WTC11 (cell line): ENCODE data around the gene COQ2. TPM values are rescaled to one million over a fixed set of nuclear protein-coding genes. Genes with fewer than 3 reads are reported as not detected.
A peak's percentile ranks its signal among the peaks of the same experiment; 100 is the strongest.
"Not testable (repeated sequence)": the region's sequence is repeated elsewhere in the genome, so short reads cannot be mapped to it uniquely, and the experiment has no call there.

Experiments
- ATAC-seq: fragments of 200-7000 bp; cut with Tn5 transposase; 2 replicates; pipeline ENCODE4 v1.10.0; 2021; ENCODE audit warnings: mild to moderate bottlenecking, moderate library complexity
- CTCF ChIA-PET: fragments of 300-600 bp; sonication (Branson Sonifier 250); formaldehyde crosslinking; loops from one replicate; lab custom pipeline; 2021; ENCODE audit warnings: antibody characterized with exemption; lab: Charles Lee
- POLR2A ChIA-PET: fragments of 350-600 bp; sonication (Branson Sonifier 250); formaldehyde crosslinking; loops from one replicate; lab custom pipeline; 2021; ENCODE audit warnings: antibody characterized with exemption; lab: Charles Lee
- DNase-seq: peaks from one replicate; pipeline ENCODE4 v3.0.0; 2021; ENCODE audit warnings: low spot score
- H3K27ac Mint-ChIP-seq: 2 replicates; pipeline ENCODE4 v1.8.0; 2021; ENCODE audit warnings: mixed read lengths
- H3K27me3 Mint-ChIP-seq: 2 replicates; pipeline ENCODE4 v1.8.0; 2021; ENCODE audit warnings: low read depth, mild to moderate bottlenecking, moderate library complexity, mixed read lengths
- H3K36me3 Mint-ChIP-seq: 2 replicates; pipeline ENCODE4 v1.8.0; 2021; ENCODE audit warnings: mixed read lengths
- H3K4me1 Mint-ChIP-seq: 2 replicates; pipeline ENCODE4 v1.8.0; 2022; ENCODE audit warnings: mixed read lengths
- H3K4me3 Mint-ChIP-seq: 2 replicates; pipeline ENCODE4 v1.8.0; 2021; ENCODE audit warnings: mild to moderate bottlenecking, moderate library complexity, mixed read lengths
- H3K9me3 Mint-ChIP-seq: 2 replicates; pipeline ENCODE4 v1.8.0; 2021; ENCODE audit warnings: mixed read lengths
- AFF4 ChIP-seq: sonication (generic); formaldehyde crosslinking; IDR thresholded peaks from 2 replicates; pipeline ENCODE4 v1.8.1; 2023; ENCODE audit warnings: mild to moderate bottlenecking, missing genetic modification reagents, borderline replicate concordance
- CTCF ChIP-seq: fragments of 200-600 bp; IDR thresholded peaks from 2 replicates; pipeline ENCODE4 v1.8.0; 2022; ENCODE audit warnings: antibody characterized with exemption
- FOXK1 ChIP-seq: sonication (generic); formaldehyde crosslinking; IDR thresholded peaks from 2 replicates; pipeline ENCODE4 v1.8.0; 2022; ENCODE audit warnings: mild to moderate bottlenecking, moderate library complexity, missing genetic modification reagents
- IRF2 ChIP-seq: sonication (generic); formaldehyde crosslinking; IDR thresholded peaks from 2 replicates; pipeline ENCODE4 v1.8.0; 2022; ENCODE audit warnings: low read depth, missing genetic modification reagents, borderline replicate concordance
- JAZF1 ChIP-seq: fragments of 250-450 bp; sonication (Bioruptor Pico); IDR thresholded peaks from 2 replicates; pipeline ENCODE4 v1.9.0; 2021; ENCODE audit warnings: moderate library complexity, mild to moderate bottlenecking, inconsistent platforms
- NFATC4 ChIP-seq: fragments of 250-450 bp; sonication (Bioruptor Pico); IDR thresholded peaks from 2 replicates; pipeline ENCODE4 v1.9.0; 2021; ENCODE audit warnings: mild to moderate bottlenecking
- SP1 ChIP-seq: sonication (generic); formaldehyde crosslinking; conservative IDR thresholded peaks from 2 replicates; pipeline ENCODE4 v1.8.1; 2022; ENCODE audit warnings: missing genetic modification reagents
- TCF7 ChIP-seq: sonication (generic); formaldehyde crosslinking; IDR thresholded peaks from 2 replicates; pipeline ENCODE4 v1.8.0; 2022; ENCODE audit warnings: mild to moderate bottlenecking, low read depth, missing genetic modification reagents, moderate library complexity
- TP53 ChIP-seq: sonication (generic); formaldehyde crosslinking; IDR thresholded peaks from 2 replicates; pipeline ENCODE4 v1.8.1; 2023; ENCODE audit warnings: mild to moderate bottlenecking, missing genetic modification reagents
- ZBTB21 ChIP-seq: sonication (generic); formaldehyde crosslinking; IDR thresholded peaks from 2 replicates; pipeline ENCODE4 v1.8.1; 2023; ENCODE audit warnings: mild to moderate bottlenecking, missing genetic modification reagents, borderline replicate concordance
- ZBTB43 ChIP-seq: sonication (generic); formaldehyde crosslinking; IDR thresholded peaks from 2 replicates; pipeline ENCODE4 v1.8.1; 2023; ENCODE audit warnings: mild to moderate bottlenecking, missing genetic modification reagents
- ZNF232 ChIP-seq: sonication (generic); formaldehyde crosslinking; IDR thresholded peaks from 2 replicates; pipeline ENCODE4 v1.8.0; 2022; ENCODE audit warnings: mild to moderate bottlenecking, missing genetic modification reagents
- ZSCAN18 ChIP-seq: fragments of 250-450 bp; sonication (Bioruptor Pico); IDR thresholded peaks from 2 replicates; pipeline ENCODE4 v2.1.2; 2022; ENCODE audit warnings: mild to moderate bottlenecking, moderate library complexity
- total RNA-seq: library from RNA; stranded (reverse); gene quantifications from 3 replicates; pipeline ENCODE4 v1.2.3, GENCODE V29; 2021
- TF ChIP-seq, protein P1 (sequence below): fragments of 250-450 bp; sonication (Bioruptor Pico); IDR thresholded peaks from 2 replicates; pipeline ENCODE4 v1.8.0; 2021; ENCODE audit warnings: mild to moderate bottlenecking
- TF ChIP-seq, protein P2 (sequence below): fragments of 250-450 bp; sonication (Bioruptor Pico); conservative IDR thresholded peaks from 2 replicates; pipeline ENCODE4 v1.9.0; 2021; ENCODE audit warnings: mild to moderate bottlenecking

Gene COQ2
- total RNA-seq, 1 experiment from 2014 or later: 21.6 TPM

DNA sequence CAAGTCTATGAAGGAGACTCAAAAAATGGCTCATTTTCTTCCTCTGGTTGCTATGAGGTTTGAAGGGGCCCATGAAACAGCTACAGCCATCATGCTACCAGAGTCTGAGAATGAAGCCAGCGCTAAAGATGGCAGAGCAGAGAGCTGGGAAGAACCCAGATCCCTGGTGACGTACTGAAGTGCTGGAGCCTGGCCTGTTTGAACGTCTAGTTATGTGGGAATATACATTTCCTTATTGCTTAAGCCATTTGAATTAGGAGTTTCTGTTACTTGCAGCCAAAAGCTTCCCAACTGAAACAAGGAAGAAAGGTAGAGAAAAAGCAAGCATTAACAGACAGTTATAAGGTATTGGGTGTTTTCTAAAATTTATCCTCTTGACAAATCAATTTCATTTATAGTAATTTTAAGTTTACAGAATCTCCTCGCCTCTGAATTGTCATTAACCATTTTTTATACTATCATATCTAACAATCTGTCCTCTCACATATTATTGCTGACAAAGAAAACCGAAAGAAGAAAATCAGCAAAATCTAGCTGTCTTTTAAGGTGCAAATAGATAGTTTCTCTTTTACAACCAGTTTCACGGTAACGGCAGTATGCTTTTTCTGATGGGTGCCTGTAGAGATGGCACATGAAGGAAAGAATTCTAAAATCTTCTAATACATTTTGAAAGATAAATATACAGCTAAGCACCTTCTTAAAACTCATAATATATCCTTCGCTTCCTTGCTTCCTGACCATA is 8.9 kb upstream of the COQ2 start (continued):
- TF ChIP-seq, protein P1, sequence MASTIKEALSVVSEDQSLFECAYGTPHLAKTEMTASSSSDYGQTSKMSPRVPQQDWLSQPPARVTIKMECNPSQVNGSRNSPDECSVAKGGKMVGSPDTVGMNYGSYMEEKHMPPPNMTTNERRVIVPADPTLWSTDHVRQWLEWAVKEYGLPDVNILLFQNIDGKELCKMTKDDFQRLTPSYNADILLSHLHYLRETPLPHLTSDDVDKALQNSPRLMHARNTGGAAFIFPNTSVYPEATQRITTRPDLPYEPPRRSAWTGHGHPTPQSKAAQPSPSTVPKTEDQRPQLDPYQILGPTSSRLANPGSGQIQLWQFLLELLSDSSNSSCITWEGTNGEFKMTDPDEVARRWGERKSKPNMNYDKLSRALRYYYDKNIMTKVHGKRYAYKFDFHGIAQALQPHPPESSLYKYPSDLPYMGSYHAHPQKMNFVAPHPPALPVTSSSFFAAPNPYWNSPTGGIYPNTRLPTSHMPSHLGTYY: no peak
- no peak for TF ChIP-seq SP1 (CRISPR knock-in tag)
- no peak for TF ChIP-seq TP53

DNA sequence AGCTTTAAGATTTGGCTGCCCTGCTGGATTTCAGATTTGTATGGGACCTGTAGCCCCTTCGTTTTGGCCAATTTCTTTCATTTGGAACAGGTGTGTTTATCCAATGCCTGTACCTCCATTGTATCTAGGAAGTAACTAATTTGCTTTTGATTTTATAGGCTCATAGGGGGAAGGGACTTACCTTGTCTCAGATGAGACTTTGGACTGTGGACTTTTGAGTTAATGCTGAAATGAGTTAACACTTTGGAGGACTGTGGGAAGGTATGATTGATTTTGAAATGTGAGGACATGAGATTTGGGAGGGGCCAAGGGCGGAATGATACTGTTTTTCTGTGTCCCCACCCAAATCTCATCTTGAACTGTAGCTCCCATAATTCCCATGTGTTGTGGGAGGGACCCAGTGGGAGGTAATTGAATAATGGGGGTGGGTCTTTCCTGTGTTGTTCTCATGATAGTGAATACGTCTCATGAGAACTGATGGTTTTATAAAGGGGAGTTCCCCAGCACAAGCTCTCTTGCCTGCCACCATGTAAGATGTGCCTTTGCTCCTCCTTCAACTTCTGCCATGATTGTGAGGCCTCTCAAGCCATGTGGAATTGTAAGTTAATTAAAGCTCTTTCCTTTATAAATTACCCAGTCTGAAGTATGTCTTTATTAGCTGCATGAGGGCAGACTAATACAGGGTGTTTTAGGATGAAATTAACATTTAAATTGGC is 5.6 kb upstream of the COQ2 start:
- POLR2A ChIA-PET, H3K4me3 Mint-ChIP-seq, H3K27ac Mint-ChIP-seq, DNase-seq, H3K36me3 Mint-ChIP-seq, H3K4me1 Mint-ChIP-seq, H3K27me3 Mint-ChIP-seq, ATAC-seq: not testable (repeated sequence)
- CTCF ChIA-PET: interaction anchor here (0.6 kb wide), 1 partner anchor 98 kb away, joined by 3 read pairs; no protein-coding TSS in a partner anchor
- H3K9me3 Mint-ChIP-seq: peaks cover 17% of the 10 kb centered on the region

DNA sequence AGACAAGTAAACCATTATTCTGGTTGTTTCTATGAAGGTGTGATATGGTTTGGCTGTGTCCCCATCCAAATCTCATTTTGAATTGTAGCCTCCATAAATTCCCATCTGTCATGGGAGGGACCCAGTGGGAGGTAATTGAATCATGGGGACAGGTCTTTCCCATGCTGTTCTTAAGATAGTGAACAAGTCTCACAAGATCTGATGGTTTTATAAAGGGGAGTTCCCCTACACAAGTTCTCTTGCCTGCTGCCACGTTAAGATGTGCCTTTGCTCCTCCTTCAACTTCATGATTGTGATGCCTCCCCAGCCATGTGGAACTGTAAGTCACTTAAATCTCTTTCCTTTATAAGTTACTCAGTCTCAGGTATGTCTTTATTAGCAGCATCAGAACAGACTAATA is 3.8 kb upstream of the COQ2 start:
- POLR2A ChIA-PET, H3K27ac Mint-ChIP-seq, DNase-seq, H3K27me3 Mint-ChIP-seq, ATAC-seq, CTCF ChIA-PET, H3K36me3 Mint-ChIP-seq, H3K4me3 Mint-ChIP-seq: not testable (repeated sequence)
- peaks cover 13% of the 10 kb centered on the region for H3K4me1 Mint-ChIP-seq
- peaks cover 17% of the 10 kb centered on the region for H3K9me3 Mint-ChIP-seq

- Mint-ChIP-seq H3K27ac (peak overlapping the region; percentile 81), H3K36me3 (peaks cover 1% of the 10 kb centered on the region; the same call in 1 of the 2 replicates), H3K27me3 (peaks cover 11% of the 10 kb centered on the region), H3K4me3 (peak overlapping the region; percentile 81), H3K9me3 (peaks cover 5% of the 10 kb centered on the region), H3K4me1 (peaks cover 18% of the 10 kb centered on the region)
- CTCF ChIA-PET: interaction anchor here (0.5 to 1.4 kb wide), 20 partner anchors 8 to 1198 kb away, joined by 3 to 10 read pairs (median 4); partner anchors contain the start of genes COPS4, HELQ and MRPS18C
- POLR2A ChIA-PET: interaction anchor here (0.5 to 2.1 kb wide), 7 partner anchors 24 to 272 kb away, joined by 3 to 7 read pairs (median 4); partner anchors contain the start of gene COPS4
- no peak for ATAC-seq
- no peak for DNase-seq
- TF ChIP-seq JAZF1 (CRISPR knock-in tag) (no peak), NFATC4 (CRISPR knock-in tag) (no peak), ZSCAN18 (CRISPR knock-in tag) (no peak), ZNF232 (CRISPR knock-in tag) (no peak), FOXK1 (CRISPR knock-in tag) (no peak), IRF2 (CRISPR knock-in tag) (no peak), ZBTB21 (CRISPR knock-in tag) (no peak), CTCF (no peak), TCF7 (no peak), AFF4 (no peak), ZBTB43 (CRISPR knock-in tag) (no peak)
- TF ChIP-seq, protein P2, sequence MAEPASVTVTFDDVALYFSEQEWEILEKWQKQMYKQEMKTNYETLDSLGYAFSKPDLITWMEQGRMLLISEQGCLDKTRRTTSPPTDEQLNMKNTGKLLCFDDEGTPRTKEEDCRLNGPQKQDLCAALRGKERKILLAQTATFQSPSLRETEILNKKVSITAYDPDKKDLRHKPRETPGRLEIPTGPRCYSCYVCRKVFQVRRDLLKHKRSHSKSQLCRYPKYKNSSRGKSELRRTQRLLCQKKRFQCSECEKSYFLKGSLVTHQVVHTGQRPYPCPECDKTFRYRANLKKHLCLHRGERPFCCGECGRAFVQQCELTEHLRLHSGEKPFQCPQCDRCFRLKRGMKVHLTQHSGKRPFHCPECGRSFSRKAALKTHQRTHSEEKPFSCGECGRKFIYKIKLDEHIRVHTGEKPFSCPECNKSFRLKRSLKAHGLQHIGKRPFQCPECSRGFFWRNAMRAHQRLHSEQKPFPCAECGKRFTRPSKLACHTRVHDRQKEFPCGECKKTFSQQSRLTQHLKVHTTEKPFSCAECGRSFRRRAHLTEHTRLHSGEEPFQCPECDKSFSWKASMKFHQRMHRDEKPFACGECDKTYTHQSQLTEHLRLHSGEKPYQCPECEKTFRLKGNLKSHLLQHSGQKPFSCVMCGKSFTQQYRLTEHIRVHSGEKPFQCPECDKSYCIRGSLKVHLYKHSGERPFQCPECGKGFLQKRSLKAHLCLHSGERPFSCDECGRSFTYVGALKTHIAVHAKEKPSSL (CRISPR knock-in tag): no peak
Measured at GRCh38 chr4:83285055-83285407, 433 bp upstream of the COQ2 start.
